ENCODE results near the gene CLCN4.
A peak's percentile ranks its signal among the peaks of the same experiment; 100 is the strongest.

Gene CLCN4

DNA sequence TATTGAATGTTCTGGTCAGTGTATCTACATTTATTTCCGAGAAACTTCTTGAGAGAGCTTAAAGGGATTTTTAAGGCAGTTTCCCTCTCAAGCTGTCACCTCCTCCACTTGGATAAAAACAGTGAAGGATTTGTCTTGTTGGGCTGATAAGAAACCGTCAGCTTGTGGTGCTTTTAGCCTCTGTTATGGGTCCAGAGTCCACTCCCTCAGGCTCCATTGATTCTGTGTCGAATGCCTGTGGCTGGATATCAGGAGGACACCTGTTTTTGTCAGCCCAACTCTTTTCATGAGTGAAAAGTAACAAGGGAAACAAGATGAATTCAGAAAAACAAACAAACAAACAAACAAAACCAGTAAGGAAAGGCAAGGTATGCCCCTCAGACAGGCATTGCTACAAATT is 12.4 kb downstream of the CLCN4 start:
- no peak for DNase-seq

DNA sequence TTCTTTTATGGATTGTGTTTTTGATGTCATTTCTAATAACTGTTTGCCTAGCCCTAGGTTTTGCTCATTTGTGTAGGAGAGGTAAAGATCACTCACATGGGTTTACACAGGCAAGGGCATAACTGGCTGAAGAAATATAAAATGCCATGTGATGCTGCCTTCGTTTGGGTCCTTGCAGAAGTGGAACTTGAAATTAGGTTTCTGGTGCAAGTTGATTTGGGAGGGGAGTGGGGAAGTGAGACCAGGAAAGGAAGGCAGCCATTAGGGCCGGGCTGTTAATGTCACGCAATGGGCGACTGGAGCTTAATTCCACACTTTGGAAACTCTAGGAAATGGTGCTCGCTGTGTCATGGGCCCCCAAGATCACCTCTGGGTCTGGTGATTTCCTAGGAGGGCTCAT is 14.5 kb downstream of the CLCN4 start:
- no peak for DNase-seq

DNA sequence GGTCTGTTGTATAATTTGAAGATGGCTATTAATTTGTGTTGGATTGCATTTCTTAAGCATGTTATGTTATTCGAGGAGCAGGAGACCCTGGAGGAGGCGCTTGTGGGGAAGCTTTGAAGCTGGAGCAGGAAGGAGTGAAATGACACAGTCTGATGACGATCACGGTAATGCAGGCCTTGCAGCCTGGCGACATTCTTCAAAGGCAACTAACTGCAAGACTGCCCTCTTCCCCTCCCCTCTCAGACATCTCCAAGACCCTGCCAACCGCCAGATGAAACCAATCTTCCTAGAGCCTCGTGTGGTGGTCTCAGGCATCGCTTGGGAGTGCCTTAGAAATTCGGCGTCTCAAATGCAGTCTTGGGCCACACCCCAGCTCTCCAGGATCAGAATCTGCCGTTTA is 16.1 kb downstream of the CLCN4 start:
- DNase-seq = no peak

DNA sequence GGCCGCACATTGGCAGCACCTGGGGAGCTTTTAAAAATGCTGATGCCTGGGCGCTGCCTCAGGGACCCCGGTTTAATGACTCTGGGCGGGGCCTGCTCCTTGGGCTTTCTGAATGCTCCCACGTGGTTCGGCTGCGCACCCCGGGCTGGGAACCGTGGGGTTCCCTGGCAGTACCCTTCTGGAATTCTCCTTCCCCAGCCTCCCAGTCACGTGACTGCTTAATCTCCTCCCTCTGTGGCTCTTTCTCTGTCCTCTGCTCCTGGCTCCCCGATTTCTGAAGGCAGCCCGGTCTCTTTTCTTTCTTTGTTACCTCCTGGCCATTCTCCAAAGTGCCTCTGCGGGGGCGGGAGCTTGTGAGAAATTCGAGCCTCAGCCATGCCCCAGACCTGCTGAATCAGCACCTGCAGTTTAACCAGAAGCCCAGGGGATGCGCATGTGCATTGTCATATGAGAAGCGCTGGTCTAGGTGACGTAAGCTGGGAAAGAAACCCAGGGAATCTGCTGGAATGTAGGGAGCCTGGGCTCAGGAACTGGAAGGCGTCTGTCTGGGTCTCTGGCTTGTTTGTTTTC is 16.6 kb downstream of the CLCN4 start:
- no peak for DNase-seq

DNA sequence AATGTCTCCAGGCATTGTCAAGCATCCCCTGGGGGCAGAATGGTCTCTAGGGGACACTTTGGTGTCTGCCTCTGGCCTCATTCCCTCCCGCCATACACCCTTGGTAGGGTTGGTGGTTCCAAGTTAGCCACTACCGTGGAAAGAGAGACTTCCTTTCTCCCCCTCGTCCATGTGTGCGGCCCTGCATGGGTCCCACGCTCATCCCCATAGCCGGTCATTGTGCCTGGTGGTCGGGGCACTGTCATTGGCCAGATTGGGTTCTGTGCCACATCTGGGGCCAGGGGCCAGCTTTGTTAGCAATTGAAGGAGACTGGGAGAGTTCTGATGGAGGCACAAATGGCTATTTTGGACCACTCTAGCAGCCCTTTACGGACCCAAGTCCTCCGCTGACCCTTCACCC is 17.3 kb downstream of the CLCN4 start:
- DNase-seq = no peak

DNA sequence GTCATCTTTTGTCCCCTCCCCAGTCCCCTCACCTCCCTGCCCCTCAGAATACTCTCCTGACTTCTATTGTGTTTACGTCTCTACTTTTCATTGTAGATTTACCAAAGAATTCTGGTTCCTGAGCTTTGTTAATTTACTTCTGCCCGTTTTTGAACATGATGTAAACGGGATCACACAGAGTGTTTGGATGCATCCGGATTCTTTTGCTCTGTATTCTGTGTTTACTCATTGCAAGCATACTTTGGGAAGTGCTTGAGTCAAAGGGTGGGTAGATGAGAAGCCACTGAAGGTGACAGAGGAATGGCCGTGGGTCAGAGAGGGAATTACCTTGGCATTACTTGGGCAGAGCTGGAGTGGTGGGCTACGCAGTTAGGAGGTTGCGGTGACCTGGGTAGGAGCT is 18.0 kb downstream of the CLCN4 start:
- no peak for DNase-seq

DNA sequence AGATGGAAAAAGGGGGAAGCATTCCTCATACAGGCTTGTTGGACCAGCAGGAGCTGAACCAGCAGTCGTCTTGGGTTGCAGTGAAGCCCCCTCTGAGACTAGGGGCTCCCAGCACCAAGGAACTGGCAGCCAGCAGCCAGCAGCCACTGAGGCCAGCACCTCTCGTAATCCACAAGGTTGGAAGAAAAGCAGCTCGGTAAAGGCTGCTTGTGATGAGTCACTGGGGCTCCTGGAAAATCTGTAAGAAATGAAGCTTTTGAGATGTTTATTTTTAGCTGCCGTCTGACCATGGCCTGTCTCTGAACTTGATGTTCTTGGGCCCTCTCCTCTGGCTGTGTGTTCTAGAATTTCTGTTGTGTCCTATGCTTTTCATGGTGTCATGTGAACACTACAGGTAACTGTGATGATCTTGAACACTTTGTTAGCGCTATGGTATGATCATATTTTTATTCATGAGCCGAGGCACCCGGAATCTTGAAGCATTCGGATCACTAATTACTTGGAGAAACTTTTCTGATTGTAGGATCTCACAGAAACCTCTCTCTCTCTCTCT is 18.6 kb downstream of the CLCN4 start:
- no peak for DNase-seq

DNA sequence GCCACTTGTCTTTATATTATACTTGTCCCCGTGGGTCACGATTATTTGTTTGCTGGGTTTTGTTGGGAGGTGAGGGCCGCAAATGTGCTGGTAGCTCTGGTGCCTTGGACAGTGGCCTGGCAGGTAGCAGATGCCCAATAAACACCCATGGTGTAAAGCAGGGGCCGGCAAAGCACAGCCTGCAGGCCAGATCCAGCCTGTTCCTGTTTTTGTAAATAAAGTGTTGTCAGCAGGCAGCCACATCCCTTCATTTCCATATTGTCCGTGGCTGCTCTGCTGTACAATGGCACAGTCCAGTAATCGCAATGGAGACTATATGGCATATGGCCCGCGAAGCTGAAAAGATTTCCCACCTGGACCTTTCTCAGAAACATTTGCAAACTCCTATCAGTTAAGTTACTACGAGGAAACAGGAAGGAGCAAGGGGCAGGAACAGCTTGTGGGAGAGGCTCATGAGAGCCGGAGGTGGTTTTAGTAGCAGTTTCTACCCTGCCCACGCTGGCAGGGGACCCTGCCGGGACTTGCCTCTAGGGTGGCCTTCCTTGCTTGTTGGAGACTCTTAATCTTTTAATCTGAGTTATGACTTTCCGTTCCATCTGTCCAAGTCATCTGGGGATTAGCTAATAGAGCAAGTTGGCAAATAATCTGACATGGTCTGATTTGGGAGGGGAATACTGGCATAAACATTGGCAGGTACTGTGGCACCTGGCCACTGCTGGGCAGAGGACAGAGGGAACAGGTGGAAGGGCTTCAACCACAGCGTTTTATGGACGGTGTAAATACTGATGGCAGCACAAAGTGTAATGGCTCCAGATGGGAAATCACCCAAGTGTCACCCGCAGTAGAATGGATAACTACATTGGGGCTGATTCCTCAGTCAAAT is 19.6 kb downstream of the CLCN4 start:
- no peak for DNase-seq

DNA sequence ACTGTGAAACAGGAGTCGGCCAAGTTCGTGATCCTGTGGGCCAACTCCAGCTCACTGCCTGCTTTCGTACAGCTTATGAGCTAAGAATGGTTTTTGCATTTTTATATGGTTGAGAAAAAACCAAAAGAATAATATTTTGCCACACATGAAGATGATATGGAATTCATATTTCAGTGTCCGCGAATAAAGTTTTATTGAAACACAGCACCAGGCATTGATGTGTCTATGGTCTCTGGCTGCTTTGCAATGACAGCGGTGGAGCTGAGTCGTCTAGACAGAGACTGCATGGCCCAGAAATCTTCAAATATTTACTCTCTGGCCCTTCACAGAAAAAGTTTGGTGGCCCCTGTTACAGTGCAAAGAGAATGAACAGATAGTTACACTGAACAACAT is 20.2 kb downstream of the CLCN4 start:
- no peak for DNase-seq

DNA sequence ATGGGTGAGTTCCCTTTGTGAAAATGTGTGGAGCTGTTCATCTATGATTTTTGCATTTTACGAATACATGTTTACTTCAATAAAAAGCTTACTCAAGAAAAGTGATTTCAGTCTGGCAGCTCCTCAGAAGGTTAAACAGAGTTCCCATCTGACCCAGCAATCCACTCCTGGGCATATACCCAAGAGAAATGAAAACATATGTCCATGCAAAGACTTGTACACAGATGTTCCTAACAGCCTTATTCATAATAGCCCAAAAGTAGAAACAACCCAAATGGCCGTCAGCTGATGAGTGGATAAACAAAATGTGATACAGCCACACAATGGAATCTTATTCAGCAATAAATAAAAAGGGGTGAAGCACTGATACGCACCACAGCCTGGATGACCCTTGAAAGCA is 20.8 kb downstream of the CLCN4 start:
- DNase-seq = no peak

DNA sequence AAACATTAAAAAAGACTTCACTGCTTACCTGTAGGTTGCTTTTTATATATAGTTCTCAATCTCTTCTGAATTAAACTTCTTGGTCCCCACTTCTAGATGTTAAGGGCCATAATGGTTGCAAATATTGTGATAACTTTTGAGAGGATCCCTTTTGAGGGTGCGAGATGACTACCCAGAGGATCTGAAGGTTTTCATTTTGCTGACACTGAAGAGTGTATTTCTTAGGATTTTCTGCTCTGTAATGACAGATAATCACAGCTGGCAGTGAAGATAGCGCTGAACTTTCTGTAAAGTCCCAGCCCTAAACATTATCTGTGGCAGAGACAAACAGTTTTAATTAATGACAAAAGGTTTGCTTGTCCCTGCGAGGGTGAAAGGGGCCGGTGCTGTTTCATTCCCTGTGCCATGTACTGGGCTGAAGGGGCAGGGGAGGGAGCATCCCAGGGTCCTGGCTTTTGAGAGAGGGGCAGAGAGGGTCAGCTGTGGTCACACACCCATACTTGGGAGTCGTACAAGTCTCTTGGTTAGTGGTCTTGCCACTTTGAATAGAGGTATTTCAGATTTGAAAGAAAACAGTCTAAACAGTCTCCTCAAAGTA is 22.2 kb downstream of the CLCN4 start:
- no peak for DNase-seq

DNA sequence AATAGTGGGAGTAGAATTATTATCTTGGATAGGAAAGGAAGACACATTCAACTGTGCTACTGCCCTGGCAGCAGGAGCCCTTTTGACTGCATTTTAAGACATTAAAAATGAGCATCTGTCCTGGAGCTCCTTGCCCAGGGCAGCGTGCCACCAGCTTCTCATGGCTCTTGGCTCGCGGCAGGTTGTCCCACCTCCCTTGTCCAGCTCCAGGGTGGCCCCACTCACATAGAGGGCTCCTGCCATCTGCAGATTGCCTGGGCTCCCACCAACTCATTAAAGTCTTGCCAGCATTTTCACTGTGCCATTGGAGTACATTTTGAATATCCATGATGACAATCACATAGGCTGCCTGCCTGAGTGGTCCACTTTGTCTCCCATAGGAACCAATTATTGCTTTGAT is 27.0 kb downstream of the CLCN4 start:
- DNase-seq = no peak

DNA sequence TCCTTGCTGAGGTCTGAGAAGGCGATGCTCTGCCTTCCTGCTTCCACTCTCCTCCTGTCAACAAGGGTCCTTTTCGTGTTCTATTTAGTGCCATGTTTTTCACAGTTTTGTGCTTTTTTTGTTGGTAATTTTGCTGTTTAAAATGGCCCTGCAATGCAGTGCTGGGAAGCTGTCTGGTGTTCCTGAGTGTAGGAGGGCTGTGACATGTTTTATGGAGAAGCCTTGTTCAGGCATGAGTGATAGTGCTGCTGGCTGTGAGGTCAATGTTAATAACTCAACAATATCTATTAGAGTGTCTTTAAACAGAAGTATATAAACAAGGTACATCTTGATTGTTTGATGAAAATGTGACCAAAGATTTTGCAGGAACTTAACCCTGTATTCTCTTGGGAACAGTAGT is 27.6 kb downstream of the CLCN4 start:
- DNase-seq = no peak

DNA sequence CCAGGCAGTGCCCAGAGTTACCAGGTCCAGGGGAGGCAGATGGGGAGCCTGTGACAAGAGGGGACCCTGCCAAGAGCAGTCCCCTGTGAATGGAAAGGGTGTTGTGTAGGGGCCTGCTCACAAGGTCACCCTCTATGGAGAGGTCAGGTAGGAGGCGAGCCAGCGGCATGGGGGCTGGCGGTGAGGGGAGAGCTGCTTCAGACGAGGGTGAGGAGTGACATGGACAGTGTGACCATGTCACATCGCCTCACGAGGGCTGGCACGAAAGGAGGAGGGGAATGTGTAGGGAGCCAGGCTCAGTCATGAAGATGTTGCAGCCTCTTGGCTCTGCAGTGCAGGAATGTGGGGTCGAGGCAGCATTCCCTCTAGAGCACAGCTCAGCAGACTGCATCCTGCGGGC is 29.6 kb downstream of the CLCN4 start:
- DNase-seq = no peak

DNA sequence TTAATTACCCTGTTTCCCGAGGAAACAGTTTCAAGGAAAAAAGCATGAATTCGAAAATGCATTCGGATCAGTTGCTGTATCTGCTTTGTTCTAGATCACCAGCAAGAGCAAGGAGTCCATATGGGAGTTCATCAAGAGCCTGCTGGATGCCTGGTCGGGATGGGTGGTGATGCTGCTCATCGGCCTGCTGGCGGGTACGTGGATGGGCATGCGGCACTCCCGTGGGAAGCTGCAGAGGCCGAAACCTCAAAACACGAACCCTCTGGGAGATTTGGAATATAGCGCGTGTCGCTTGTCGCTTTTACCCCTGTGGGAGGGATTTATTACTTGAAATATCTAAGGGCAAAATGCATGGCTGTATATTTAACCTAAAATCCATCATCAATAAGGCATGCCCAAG is 30.6 kb downstream of the CLCN4 start:
- no peak for DNase-seq

DNA sequence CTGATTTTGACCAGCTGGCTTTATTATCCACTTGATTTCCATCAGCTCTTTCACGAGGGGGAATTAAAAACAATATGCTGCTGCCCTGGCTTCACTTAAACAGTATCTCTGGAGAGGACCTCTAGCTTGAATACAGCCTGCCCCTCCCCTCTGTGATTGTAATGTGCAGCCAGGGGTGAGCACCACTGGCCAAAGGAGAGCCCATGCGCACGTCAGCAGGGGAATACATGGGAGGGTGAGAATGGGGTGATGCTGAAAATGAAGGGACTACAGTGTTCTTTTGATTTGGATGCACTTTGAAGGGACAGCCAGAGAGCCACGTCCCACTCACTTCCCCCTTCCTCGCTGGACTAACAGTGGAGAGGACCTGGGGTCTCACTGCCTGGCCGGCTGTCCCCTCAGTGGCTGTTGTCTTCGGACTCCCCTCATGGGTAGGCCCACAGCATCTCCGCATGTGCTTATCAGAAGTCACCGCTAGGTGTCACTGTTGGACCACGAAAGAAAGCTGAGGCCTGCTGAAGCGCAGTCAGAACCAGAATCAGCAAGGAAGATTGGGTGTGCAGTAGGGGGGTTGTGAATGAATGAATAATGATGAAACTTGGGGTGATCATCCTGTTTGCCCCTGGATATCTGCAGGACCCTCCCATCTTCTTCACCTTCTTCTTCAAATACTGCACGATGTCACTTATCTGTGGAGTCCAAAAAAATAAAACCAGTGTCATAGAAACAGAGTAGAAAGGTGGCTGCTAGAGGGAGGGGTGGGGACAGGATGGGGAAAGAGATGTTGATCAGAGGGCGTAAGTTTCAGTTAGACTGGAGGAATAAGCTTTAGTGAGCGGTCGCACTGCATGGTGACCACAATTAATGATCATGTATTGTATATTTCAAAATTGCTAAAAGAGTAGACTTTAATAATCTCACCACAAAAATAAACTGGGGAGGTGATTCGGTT is 32.8 kb downstream of the CLCN4 start:
- peak; percentile 8 to 35 for DNase-seq

DNA sequence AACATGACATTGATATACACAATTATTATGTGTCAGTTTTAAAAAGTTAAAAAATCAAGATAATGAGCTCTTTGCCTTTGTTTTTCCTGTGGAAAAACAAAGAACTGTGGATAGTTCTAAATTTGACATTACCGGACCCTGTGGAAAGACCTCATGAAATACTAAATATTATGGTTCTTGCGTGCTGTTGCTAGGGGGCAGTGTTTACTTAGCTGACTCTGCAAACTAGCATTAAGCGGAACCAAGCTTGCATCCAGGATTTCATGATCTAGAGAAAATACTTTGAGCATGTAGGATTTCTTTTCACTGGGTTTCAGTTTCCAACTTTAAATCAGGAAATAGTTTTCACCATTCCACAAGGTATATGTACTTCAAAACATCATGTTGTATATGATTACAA is 33.6 kb downstream of the CLCN4 start:
- peak in 1 of 2 experiments; percentile 23 for DNase-seq

DNA sequence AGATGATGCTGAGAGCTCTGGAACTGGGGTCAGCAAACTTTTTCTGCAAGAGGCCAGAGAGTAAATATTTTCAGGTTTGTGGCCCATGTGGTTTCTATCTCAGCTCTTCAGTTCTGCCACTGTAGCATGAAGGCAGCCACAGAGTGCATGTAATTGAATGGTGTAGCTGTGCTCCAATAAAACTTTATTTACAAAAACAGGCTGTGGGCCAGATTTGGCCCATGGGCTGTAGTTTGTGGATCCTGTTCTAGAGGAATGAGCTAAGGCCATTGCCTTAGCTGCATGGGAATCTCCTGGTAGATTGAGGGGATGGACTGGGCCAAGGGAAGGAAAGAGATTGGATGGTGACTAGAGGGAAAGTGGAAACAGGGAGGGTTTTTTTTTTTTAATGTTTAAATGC is 36.8 kb downstream of the CLCN4 start:
- no peak for DNase-seq

DNA sequence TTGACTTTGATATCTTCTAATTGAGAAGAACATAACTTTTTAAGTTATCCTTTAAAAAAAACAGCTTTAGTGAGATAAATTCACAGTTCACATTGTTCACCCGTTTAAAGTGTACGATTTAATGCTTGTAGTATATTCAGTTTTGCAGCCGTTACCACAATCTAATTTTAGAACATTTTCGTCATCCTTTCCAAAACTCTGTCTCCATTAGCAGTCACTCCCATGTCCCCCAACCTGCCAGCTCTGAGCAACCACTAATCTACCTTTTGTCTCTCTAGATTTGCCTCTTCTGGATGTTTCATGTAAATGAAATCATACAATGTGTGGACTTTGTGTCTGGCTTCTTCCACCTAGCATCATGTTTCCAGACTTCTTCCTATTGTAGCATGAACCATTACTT is 38.6 kb downstream of the CLCN4 start:
- DNase-seq = no peak

DNA sequence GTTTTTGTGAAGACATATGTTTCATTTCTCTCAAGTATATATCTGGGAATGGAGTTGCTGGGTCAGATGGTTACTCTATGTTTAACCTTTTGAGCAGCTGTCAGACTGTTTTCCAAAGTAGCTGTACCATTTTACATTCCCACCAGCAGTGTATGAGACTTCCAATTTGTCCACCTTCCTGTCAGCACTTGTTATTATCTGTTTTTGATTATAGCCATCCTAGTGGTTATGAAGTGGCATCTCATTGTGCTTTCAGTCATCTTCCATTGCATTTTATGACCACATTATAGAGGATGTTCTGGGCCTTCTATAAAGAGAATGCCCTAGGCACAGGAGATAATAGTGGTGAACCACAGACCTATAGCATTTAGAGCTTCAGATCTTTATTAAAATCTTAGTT is 39.2 kb downstream of the CLCN4 start:
- no peak for DNase-seq

DNA sequence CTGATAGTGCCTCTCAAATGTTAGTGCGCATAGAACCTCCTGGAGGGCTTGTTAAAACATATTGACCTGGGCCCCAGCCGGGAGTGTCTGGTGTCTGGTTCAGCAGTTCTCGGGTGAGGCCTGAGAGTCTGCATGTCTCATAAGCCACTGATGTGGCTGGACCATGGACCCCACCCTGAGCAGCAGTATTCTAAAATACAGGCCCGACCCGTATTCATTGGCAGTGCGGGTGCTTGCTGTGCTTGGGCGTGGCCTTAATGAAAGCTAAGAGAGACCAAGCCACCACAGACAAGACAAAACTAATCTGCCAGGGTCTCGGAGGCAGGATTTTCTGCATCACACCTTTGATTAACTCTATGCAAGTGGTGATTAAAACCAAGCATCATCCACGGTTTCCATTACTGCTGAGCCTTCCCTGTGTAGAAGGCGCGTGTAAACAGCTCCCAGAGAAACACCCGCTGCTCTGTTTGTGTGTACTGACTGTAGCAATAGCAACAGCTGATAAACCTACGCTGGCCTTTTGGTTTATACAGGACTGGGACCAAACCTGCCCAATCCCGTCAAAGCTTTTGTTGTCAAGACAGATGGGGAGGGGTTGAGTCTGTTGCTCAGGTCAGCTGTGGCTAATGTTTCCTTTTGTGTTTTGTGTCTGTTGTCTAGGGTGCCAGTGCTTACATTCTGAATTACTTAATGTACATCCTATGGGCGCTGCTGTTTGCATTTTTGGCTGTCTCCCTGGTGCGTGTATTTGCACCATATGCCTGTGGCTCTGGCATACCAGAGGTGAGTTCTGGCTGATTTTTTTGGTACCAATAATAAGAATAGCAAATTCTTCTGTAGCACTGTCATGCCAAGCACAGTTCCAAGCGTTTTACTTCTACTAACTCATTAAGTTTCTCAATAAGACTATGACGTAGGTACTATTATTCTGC is 40.8 kb downstream of the CLCN4 start:
- DNase-seq = peak in 1 of 2 experiments; percentile 22

DNA sequence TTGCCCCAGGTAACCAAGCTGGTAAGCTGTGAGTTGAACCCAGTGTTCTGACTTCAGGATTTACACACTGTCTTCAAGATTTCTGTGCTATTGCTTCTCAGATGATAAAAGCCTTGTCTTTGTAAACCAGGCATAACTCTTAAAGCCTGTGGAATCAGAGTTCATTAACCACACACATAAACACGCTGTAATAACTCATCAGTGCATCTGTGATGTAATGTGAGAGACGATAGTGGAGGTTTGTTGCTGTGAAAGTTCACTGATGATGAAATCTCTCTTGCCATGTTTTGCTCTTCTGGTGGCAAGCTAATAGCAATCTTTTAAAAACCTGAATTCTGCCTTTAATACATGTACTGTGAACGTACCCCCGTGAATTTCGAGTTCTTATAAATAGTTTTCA is 41.5 kb downstream of the CLCN4 start:
- DNase-seq = no peak
